HepG2 (cell line): ENCODE results near the gene SDHAF1. TPM values are rescaled to one million over a fixed set of nuclear protein-coding genes. Genes with fewer than 3 reads are reported as not detected.
A peak's percentile ranks its signal among the peaks of the same experiment; 100 is the strongest.

Source experiments
- ATAC-seq: fragments of 200-7000 bp; cut with Tn5 transposase; 3 replicates; pipeline ENCODE4 v1.9.1; 2020; ENCODE audit warnings: mild to moderate bottlenecking, moderate library complexity
- BruUV-seq: library from RNA; stranded (reverse); fragments of 400-500 nt; replicated peaks from 2 replicates; lab custom pipeline; 2021; lab: Mats Ljungman, UMichigan
- CTCF ChIA-PET: fragments of 300-600 bp; formaldehyde crosslinking; extraction: SDS; loops from one replicate; lab custom pipeline; 2021; ENCODE audit warnings: low total read pairs, inconsistent platforms, low intra/inter-chr PET ratio; lab: Yijun Ruan, JAX
- POLR2A ChIA-PET: fragments of 350-600 bp; sonication (Branson Sonifier 250); formaldehyde crosslinking; loops from one replicate; lab custom pipeline; 2020; ENCODE audit warnings: antibody characterized with exemption, inconsistent platforms; lab: Yijun Ruan, JAX
- DNase-seq: peaks from one replicate; pipeline ENCODE4 v3.0.0-alpha.2; 2015; ENCODE audit warnings: low spot score
- FAIRE-seq: peaks from 3 replicates; lab custom pipeline; 2011; peaks lifted over from hg19 to GRCh38; lab: Jason Lieb, UNC
- H2AFZ ChIP-seq: one replicate; pipeline ENCODE4 v1.6.1; 2011; ENCODE audit warnings: low read length, inconsistent platforms
- H3K27ac ChIP-seq: fragments of 300-600 bp; 3 replicates; pipeline ENCODE4 v1.8.0; 2011; ENCODE audit warnings: mixed run types, mild to moderate bottlenecking, mixed read lengths, low read length, inconsistent platforms; ENCODE audit not compliant: insufficient read depth; ENCODE audit errors: extremely low read length
- H3K27me3 ChIP-seq, 2 experiments: fragments of 200-600 bp in 1 of 2; 2 replicates in 1 of 2; 3 replicates in 1 of 2; pipeline versions ENCODE4 v1.6.0 to v1.8.0; 2011; ENCODE audit warnings: low read length in 2 of 2, mild to moderate bottlenecking in 2 of 2, moderate library complexity in 2 of 2, inconsistent platforms in 1 of 2; ENCODE audit not compliant: insufficient read depth in 2 of 2, control insufficient read depth in 1 of 2
- H3K36me3 ChIP-seq, 2 experiments: fragments of 200-600 bp in 1 of 2; replicated peaks in 1 of 2; 2 replicates in 1 of 2; 3 replicates in 1 of 2; pipeline versions ENCODE4 v1.5.1 to v1.8.0; 2011; ENCODE audit warnings: low read length in 2 of 2, inconsistent platforms in 1 of 2; ENCODE audit not compliant: insufficient read depth in 2 of 2, control insufficient read depth in 1 of 2
- H3K4me1 ChIP-seq: 2 replicates; pipeline ENCODE4 v1.5.1; 2012; ENCODE audit warnings: low read length, inconsistent platforms; ENCODE audit not compliant: insufficient read depth
- H3K4me2 ChIP-seq: 2 replicates; pipeline ENCODE4 v1.6.0; 2011; ENCODE audit warnings: low read depth, low read length, inconsistent platforms
- H3K4me3 ChIP-seq, 3 experiments: fragments of 200-600 bp in 1 of 3; sonication (generic), shearing (Covaris generic) in 1 of 3; replicated peaks in 1 of 3; 2 replicates each; pipeline ENCODE4 v1.5.1; 2011 to 2016; ENCODE audit warnings: low read length in 3 of 3, inconsistent platforms in 2 of 3, low read depth in 2 of 3, mild to moderate bottlenecking in 2 of 3, control low read depth in 1 of 3, mixed read lengths in 1 of 3; ENCODE audit not compliant: insufficient read depth in 1 of 3
- H3K79me2 ChIP-seq: one replicate; pipeline ENCODE4 v1.6.1; 2011; ENCODE audit warnings: low read length, inconsistent platforms; ENCODE audit not compliant: insufficient read depth
- H3K9ac ChIP-seq: 2 replicates; pipeline ENCODE4 v1.6.0; 2011; ENCODE audit warnings: mild to moderate bottlenecking, low read depth, low read length, inconsistent platforms; ENCODE audit not compliant: insufficient read depth
- H3K9me3 ChIP-seq: 2 replicates; pipeline ENCODE4 v1.5.1; 2012; ENCODE audit warnings: mild to moderate bottlenecking, low read length
- H4K20me1 ChIP-seq: 2 replicates; pipeline ENCODE4 v1.6.0; 2011; ENCODE audit warnings: inconsistent platforms, mild to moderate bottlenecking, low read length, moderate library complexity; ENCODE audit not compliant: insufficient read depth
- DNMT1 ChIP-seq: sonication (generic); formaldehyde crosslinking; IDR thresholded peaks from 2 replicates; pipeline ENCODE4 v1.5.1; 2020; ENCODE audit warnings: mild to moderate bottlenecking, missing genetic modification reagents
- ELF1 ChIP-seq: sonication (generic); formaldehyde crosslinking; IDR thresholded peaks from 2 replicates; pipeline ENCODE4 v1.4.0; 2020; ENCODE audit warnings: missing genetic modification reagents
- ERF ChIP-seq: IDR thresholded peaks from 2 replicates; pipeline ENCODE4 v1.6.1; 2018; ENCODE audit warnings: missing biosample characterization, missing genetic modification reagents
- KLF16 ChIP-seq, 2 experiments: sonication (generic) in 1 of 2; formaldehyde crosslinking in 1 of 2; IDR thresholded peaks; 2 replicates each; pipeline versions ENCODE4 v1.6.1 to v1.8.0; 2016 to 2023; ENCODE audit warnings: missing genetic modification reagents in 2 of 2, missing compliant biosample characterization in 1 of 2
- MAX ChIP-seq: IDR thresholded peaks from 2 replicates; pipeline ENCODE4 v1.6.1; 2012; ENCODE audit warnings: inconsistent platforms
- PAXIP1 ChIP-seq: sonication (generic); formaldehyde crosslinking; conservative IDR thresholded peaks from 2 replicates; pipeline ENCODE4 v1.4.0; 2020; ENCODE audit warnings: mild to moderate bottlenecking, missing genetic modification reagents, moderate library complexity
- POLR2AphosphoS2 ChIP-seq: IDR thresholded peaks from 2 replicates; pipeline ENCODE4 v1.6.1; 2011; ENCODE audit warnings: low read depth, low read length, improper control_type of control experiment
- POLR2G ChIP-seq: fragments of 200-400 bp; formaldehyde crosslinking; IDR thresholded peaks from 2 replicates; pipeline ENCODE4 v1.6.1; 2018; ENCODE audit warnings: mild to moderate bottlenecking, low read depth, low read length, moderate library complexity
- PRDM15 ChIP-seq: sonication (generic); formaldehyde crosslinking; IDR thresholded peaks from 2 replicates; pipeline ENCODE4 v1.4.0; 2020; ENCODE audit warnings: missing genetic modification reagents
- ZBTB43 ChIP-seq: sonication (generic); formaldehyde crosslinking; conservative IDR thresholded peaks from 2 replicates; pipeline ENCODE4 v1.4.0; 2020; ENCODE audit warnings: missing genetic modification reagents
- ZNF251 ChIP-seq: sonication (generic); formaldehyde crosslinking; IDR thresholded peaks from 2 replicates; pipeline ENCODE4 v1.9.0; 2021; ENCODE audit warnings: mild to moderate bottlenecking, missing genetic modification reagents
- WGBS: methylation state at CpG from one replicate; pipeline ENCODE4 v1.1.6; 2017; ENCODE audit warnings: low lambda C conversion rate; 5-methylcytosine and 5-hydroxymethylcytosine counted together
- in situ Hi-C: cut with HindIII; loops from 2 replicates; pipeline ENCODE4 v1.10.0; 2017; ENCODE audit warnings: low pct_unique_long_range_greater_than_20kb; ENCODE audit not compliant: extremely low pct_ligation_motif_present
- intact Hi-C: fragments of 100-400 bp; cut with micrococcal nuclease; formaldehyde crosslinking; loops from one replicate; pipeline ENCODE4 v1.10.0; 2022; ENCODE audit not compliant: unreplicated experiment
- polyA plus RNA-seq, 8 experiments: library from polyadenylated mRNA; depleted of rRNA in 3 of 8; stranded (reverse) in 7 of 8; unstranded in 1 of 8; fragments of >200 nt; fragmentation: Illumina TruSeq in 4 of 8; extraction: Trizol in 4 of 8; gene quantifications; 2 replicates each; pipeline versions ENCODE4 v1.2.1 to v1.2.3, GENCODE V29; 2011 to 2016; ENCODE audit warnings: low read depth in 4 of 8, missing spikeins in 1 of 8, mixed read lengths in 1 of 8; ENCODE audit not compliant: insufficient read depth in 1 of 8
- total RNA-seq, 5 experiments: library from RNA; depleted of rRNA; stranded (reverse); fragments of >200 nt; fragmentation: Illumina TruSeq; extraction: Trizol; gene quantifications; 2 replicates each; pipeline ENCODE4 v1.2.3, GENCODE V29; 2016; ENCODE audit warnings: low read depth in 1 of 5
- TF ChIP-seq, protein P1 (sequence below): sonication (generic); formaldehyde crosslinking; IDR thresholded peaks from 2 replicates; pipeline ENCODE4 v1.5.0; 2020; ENCODE audit warnings: mild to moderate bottlenecking, missing genetic modification reagents

Gene SDHAF1
- total and polyA plus RNA-seq, 2 of the 13 experiments (the other 11 are each of a cell fraction or from before 2014, with no cell fraction given): 17.8 to 22.8 TPM

- peak; percentile 91 for TF ChIP-seq ZBTB43
- peak; percentile 89 for TF ChIP-seq ERF
- TF ChIP-seq, all 625 proteins: peak for 210
These were observed 31.5 kb upstream of the SDHAF1 start (continued) for GRCh38 chr19:35963514-35963913.

DNA sequence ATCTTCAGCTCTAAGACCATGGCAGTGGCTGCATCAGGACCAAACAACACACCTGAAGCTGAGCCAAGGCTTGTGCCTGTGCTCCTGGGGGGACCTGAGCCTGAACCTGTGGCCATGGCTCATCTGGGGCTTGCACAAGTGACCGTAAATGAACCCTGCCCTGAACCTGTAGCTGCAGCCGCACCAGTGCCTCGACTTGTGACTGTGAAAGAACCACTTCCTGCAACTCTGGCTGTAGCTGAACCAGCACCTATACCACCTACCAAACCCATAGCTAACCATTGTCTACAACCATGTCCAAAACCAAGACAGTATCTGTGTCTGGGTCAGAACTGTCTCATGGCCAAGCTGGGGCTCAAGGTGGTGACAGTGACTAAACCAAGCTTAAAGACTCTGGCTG lies 28.2 kb upstream of the SDHAF1 start:
- POLR2A ChIA-PET: no interaction called here
- Histone ChIP-seq H3K79me2 (no peaks in the 10 kb centered on the region), H3K4me3 (no peak overlapping the region)
- no TSS peak for BruUV-seq
- intact Hi-C loops: no loop called here
- CTCF ChIA-PET: no interaction called here
- TF ChIP-seq MAX: no peak
- TF ChIP-seq PAXIP1 (CRISPR knock-in tag): no peak
- no peak for TF ChIP-seq PRDM15 (CRISPR knock-in tag)
- no peak for TF ChIP-seq KLF16 (CRISPR knock-in tag; IDR thresholded peaks at IDR 0.05)
- TF ChIP-seq ZNF251 (CRISPR knock-in tag): no peak
- no peak for TF ChIP-seq DNMT1 (CRISPR knock-in tag)
- no peak for TF ChIP-seq POLR2AphosphoS2
- TF ChIP-seq, protein P1, sequence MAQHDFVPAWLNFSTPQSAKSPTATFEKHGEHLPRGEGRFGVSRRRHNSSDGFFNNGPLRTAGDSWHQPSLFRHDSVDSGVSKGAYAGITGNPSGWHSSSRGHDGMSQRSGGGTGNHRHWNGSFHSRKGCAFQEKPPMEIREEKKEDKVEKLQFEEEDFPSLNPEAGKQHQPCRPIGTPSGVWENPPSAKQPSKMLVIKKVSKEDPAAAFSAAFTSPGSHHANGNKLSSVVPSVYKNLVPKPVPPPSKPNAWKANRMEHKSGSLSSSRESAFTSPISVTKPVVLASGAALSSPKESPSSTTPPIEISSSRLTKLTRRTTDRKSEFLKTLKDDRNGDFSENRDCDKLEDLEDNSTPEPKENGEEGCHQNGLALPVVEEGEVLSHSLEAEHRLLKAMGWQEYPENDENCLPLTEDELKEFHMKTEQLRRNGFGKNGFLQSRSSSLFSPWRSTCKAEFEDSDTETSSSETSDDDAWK (CRISPR knock-in tag): no peak
- TF ChIP-seq ELF1 (CRISPR knock-in tag): no peak
- no peak for TF ChIP-seq POLR2G
- TF ChIP-seq, all 625 proteins: peak for 0
- in situ Hi-C loops: no loop called here
- ATAC-seq (no peak), FAIRE-seq (no peak), DNase-seq (no peak)
- H3K9ac ChIP-seq: no peak overlapping the region
- H3K4me1 ChIP-seq: peaks cover 6% of the 10 kb centered on the region; the same call in 1 of the 2 replicates
- H3K9me3 ChIP-seq: no peaks in the 10 kb centered on the region
- no peak overlapping the region for H3K27ac ChIP-seq
- no peaks in the 10 kb centered on the region for H3K36me3 ChIP-seq
- no peaks in the 10 kb centered on the region; a peak in 1 of 5 replicates for H3K27me3 ChIP-seq
- WGBS: 0% methylated on average over 3 of the region's 3 CpGs
- peaks cover 9% of the 10 kb centered on the region; the same call in 1 of the 2 replicates for H4K20me1 ChIP-seq
- no peak overlapping the region for H2AFZ ChIP-seq
- no peak overlapping the region for H3K4me2 ChIP-seq
